ENCODE results near the gene SMYD3. TPM values are rescaled to one million over a fixed set of nuclear protein-coding genes. Genes with fewer than 3 reads are reported as not detected.

The SMYD3 gene
- total and polyA plus RNA-seq, 9 of the 15 experiments (the other 6 are each of a cell fraction or from before 2014, with no cell fraction given): 128 to 440 (median 197) TPM

GRCh38 chr1:246182149-246182851, 324.8 kb downstream of the SMYD3 start (continued):
- TF ChIP-seq ZBTB12 (CRISPR knock-in tag; IDR thresholded peaks at IDR 0.05) (0 out of 2 replicates have a peak, but pooled peaks have one; percentile 10), NFE2 (IDR thresholded peaks at IDR 0.05; ENCODE audit: low read depth) (peak; percentile 6; the same call in 1 of the 2 replicates), STAT6 (CRISPR knock-in tag; IDR thresholded peaks at IDR 0.05) (0 out of 2 replicates have a peak, but pooled peaks have one; percentile 70), ELF1 (tag; IDR thresholded peaks at IDR 0.05) (peak; percentile 61; the same call in 1 of the 2 replicates), ETV5 (CRISPR knock-in tag; IDR thresholded peaks at IDR 0.05; ENCODE audit: low read depth) (0 out of 2 replicates have a peak, but pooled peaks have one; percentile 41), ZEB2 (IDR thresholded peaks at IDR 0.05) (peak; percentile 97), CBFA2T3 (IDR thresholded peaks at IDR 0.05) (peak; percentile 62), TSHZ1 (CRISPR knock-in tag; IDR thresholded peaks at IDR 0.05) (no peak), NFRKB (IDR thresholded peaks at IDR 0.05; ENCODE audit: low read depth) (peak; percentile 59; the same call in 1 of the 2 replicates), RHOXF2B (CRISPR knock-in tag; conservative IDR thresholded peaks at IDR 0.05) (peak; percentile 5; the same call in 1 of the 2 replicates), ZKSCAN8 (CRISPR knock-in tag; IDR thresholded peaks at IDR 0.05) (no peak), MBD2 (IDR thresholded peaks at IDR 0.05; ENCODE audit: borderline replicate concordance, low read depth) (0 out of 2 replicates have a peak, but pooled peaks have one; percentile 32), NCOR1 (IDR thresholded peaks at IDR 0.05) (peak; percentile 64), ZNF143 (CRISPR knock-in tag; IDR thresholded peaks at IDR 0.05) (0 out of 2 replicates have a peak, but pooled peaks have one; percentile 40), ZNF639 (CRISPR knock-in tag; conservative IDR thresholded peaks at IDR 0.05 in 1 of 2, IDR thresholded peaks at IDR 0.05 in 1 of 2) (peak in 1 of 2 experiments; percentile 72; a peak in 1 of 4 replicates), SMC3 (conservative IDR thresholded peaks at IDR 0.05; ENCODE audit: insufficient read depth, low read depth, low read length) (no peak), JUND (IDR thresholded peaks at IDR 0.05; ENCODE audit: borderline replicate concordance, low read depth, low read length) (peak; percentile 91), JUND (tag; IDR thresholded peaks at IDR 0.05; ENCODE audit: borderline replicate concordance, low read depth, low read length) (peak; percentile 81; the same call in 2 of the 3 replicates), RBM15 (IDR thresholded peaks at IDR 0.05; ENCODE audit: insufficient read depth, low read length) (no peak)

All from K562 (cell line).